Measurements from ENCODE around the gene MTX2. TPM values are rescaled to one million over a fixed set of nuclear protein-coding genes. Genes with fewer than 3 reads are reported as not detected.
"Not testable (repeated sequence)": the region's sequence is repeated elsewhere in the genome, so short reads cannot be mapped to it uniquely, and the experiment has no call there.

Gene MTX2
- total RNA-seq, 1 experiment from 2014 or later = 85.3 TPM

DNA sequence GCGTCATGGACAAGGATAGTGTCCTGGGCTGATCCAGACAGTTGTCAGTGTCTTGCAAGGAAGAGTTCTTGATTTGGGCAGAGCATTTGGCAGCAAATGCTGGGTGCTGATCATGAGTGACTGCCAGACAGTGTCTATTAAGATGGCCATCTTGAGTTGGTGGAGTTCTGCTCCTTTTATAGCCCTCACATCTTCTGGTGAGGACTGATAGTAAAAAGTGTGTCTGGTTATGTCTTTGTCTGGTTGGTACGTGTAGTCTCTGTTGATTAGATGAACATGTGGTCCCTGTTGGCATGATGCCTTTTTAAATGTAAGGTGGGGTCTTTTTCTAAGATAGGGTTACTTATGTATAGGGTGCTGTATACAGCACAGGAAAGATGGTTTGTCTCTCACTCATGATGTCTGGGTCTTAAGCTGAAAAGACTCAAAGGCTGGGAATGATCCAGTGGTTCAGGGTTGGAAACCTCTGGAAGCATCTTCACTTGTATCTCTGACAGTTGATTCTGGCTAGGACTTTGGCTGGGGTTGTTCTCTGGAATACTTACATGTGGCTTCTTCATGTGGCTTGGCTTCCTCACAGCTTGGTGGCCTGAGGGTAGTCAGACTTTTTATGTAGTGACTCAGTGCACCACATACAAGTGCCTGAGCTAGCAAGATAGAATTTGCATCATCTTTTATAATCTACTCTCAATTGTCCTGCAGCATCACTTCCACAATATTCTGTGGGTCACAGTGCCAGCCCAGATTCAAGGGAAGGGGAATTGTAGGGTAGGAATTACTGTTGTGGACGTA is 11.8 kb downstream of the MTX2 start:
- peak; percentile 36 for DNase-seq (ENCODE audit: low read depth, low spot score)
- in situ Hi-C loops (cut with HindIII; ENCODE audit: low pct_unique_long_range_greater_than_20kb, low sequenced_read_pairs) = no loop called here

DNA sequence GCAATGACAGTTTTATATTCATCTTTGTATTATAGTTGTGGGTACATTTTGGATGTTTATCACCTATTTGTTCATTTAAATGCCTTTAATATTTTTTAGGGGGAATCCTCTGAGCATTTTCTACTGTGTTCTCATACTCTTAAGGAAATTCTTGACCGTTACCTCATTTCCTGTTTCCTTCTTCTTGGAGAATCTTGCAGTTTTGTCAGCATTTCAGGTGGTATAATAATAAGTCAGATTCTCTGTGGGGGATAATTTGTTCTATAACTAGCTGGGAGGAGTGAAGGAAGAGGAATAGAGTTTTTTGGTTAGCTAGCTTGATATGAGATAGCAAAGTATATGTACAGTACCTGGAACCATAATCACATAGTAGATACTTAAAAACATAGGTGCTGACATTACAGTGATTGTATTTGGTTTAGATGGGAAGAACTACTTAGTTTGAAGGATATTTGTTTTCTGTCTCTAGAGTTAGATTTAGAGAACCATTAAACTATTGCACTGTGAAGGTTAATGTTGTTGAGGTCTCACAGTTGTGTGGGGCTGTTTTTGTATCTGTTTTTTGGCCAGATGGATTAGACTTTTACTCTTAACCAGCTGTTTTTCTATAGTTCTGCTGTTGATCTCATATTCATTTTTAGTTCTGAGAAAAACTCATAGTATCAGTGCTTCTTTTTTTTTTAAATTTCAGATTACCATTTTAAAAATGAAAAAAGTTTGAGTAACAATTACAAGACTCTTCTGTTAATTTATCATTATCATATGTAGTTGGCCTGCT is 14.2 kb downstream of the MTX2 start:
- in situ Hi-C loops (cut with HindIII; ENCODE audit: low pct_unique_long_range_greater_than_20kb, low sequenced_read_pairs) = no loop called here
- no peak for DNase-seq (ENCODE audit: low read depth, low spot score)

DNA sequence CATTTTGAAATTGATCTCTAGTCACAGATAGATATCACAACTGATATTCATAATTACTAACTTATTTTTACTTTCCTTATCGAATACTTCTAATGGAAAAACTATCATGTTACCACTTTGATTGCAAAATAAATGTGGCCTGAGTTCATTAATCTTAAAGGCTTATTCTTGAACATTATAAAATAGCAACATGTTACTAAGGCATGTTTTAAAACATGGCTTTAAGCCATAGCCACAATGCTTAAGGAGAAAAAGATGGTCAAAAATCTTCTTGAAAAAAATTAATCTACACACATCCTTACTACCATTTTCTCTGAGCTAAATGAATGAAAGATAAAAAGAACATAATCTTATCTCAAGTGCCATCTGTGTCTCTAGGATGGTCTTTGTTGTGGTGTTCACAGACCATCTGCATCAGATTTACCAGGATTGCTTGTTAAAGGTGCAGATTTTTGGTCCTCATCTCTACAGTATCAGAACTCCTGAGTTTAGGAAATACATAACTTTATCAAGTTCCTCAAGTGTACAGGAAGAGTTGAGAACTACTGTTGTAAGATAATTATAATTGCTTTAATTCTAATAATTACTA is 15.3 kb downstream of the MTX2 start:
- no peak for DNase-seq (ENCODE audit: low read depth, low spot score)
- in situ Hi-C loops (cut with HindIII; ENCODE audit: low pct_unique_long_range_greater_than_20kb, low sequenced_read_pairs) = no loop called here

DNA sequence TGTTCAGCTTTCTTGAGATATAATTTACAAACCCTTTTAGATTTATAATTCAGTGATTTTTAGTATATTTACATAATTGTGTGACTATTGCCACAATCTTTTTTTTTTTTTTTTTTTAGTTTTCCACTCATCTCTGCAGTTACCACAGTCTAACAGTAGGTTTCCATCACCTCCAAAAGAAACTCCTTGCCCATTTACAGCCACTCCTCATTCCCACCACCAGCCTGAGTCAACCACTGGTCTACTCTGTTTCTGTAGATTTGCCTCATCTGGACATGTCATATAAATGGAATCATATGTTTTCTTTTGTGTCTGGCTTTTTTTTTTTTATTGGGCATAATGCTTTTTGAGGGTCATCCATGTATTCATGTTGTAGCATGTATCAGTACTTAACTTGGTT is 16.1 kb downstream of the MTX2 start:
- DNase-seq (ENCODE audit: low read depth, low spot score) = peak; percentile 29
- in situ Hi-C loops (cut with HindIII; ENCODE audit: low pct_unique_long_range_greater_than_20kb, low sequenced_read_pairs) = no loop called here

DNA sequence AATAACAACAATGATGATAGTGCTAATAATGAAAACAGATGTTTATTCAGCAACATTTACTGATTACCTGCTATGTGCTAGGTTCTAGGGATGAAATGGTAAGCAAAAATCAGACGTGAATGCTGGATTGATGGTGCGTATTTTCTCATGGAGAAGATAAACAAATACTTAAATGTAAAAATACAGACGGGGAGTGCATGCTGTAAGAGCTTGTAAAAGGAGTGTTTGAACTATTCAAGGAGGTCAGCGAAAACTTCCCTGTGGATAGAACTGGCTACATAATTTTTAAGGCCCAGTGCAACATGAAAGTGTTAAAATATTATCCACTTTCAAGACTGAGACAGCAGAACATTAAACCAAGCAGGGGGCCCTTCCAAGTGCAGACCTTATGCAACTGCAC is 22.1 kb downstream of the MTX2 start:
- in situ Hi-C loops (cut with HindIII; ENCODE audit: low pct_unique_long_range_greater_than_20kb, low sequenced_read_pairs) = no loop called here
- DNase-seq (ENCODE audit: low read depth, low spot score) = no peak

DNA sequence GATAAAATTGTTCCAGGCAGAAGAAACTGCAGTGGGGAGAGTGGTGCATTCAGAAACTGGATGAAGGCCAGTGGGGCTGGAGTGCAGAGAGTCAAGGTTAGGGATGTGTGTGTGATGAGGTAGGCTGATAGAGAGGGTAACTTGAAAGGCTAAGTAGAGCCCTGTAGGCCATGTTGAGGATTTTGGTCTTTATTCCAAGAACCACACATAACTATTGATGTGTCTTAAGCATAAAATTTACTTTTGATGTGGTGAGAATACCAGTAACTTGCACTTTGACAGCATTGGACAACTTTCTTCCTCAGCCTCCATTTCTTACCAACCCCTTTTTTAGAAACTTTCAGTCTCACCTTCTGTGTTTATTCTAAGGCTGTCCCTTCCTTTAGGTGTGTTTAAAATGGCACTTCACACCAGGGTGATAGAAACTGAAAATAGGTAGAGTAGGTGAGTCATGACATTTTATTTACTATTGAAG is 22.6 kb downstream of the MTX2 start:
- DNase-seq (ENCODE audit: low read depth, low spot score) = no peak
- in situ Hi-C loops (cut with HindIII; ENCODE audit: low pct_unique_long_range_greater_than_20kb, low sequenced_read_pairs) = no loop called here

DNA sequence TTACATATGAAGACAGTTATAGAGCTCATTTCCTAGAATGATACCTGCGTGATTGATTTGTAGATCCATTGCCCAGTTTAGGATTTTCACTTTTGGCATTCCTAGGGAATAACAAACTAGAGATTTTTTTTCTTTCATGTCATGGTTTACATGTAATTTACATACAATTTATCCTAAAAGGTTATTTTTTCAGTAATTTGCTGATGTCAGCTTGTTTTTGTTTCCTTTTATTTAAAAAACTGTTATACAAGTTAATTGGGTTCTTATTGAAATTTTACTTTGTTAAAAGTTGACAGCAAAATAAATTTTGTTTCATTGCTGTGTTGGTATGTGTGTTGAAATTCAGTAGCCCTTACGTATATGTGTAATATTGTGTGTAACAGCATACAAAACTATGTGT is 23.4 kb downstream of the MTX2 start:
- in situ Hi-C loops (cut with HindIII; ENCODE audit: low pct_unique_long_range_greater_than_20kb, low sequenced_read_pairs) = no loop called here
- DNase-seq (ENCODE audit: low read depth, low spot score) = no peak

DNA sequence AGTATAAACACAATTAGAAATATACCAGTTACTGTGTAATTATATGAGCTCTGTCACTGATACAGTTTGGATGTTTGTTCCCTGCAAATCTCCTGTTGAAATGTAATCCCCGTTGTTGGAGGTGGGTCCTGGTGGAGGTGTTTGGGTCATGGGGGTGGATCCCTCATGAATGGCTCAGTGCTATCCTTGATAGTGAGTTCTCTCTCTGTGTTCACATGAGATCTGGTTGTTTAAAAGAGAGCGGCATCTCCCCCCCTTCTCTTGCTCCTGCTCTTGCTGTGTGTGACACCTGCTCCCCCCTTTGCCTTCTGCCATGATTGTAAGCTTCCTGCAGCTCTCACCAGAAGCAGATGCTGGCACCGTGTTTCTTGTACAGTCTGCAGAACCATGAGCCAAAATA is 24.1 kb downstream of the MTX2 start:
- no peak for DNase-seq (ENCODE audit: low read depth, low spot score)
- in situ Hi-C loops (cut with HindIII; ENCODE audit: low pct_unique_long_range_greater_than_20kb, low sequenced_read_pairs) = no loop called here

DNA sequence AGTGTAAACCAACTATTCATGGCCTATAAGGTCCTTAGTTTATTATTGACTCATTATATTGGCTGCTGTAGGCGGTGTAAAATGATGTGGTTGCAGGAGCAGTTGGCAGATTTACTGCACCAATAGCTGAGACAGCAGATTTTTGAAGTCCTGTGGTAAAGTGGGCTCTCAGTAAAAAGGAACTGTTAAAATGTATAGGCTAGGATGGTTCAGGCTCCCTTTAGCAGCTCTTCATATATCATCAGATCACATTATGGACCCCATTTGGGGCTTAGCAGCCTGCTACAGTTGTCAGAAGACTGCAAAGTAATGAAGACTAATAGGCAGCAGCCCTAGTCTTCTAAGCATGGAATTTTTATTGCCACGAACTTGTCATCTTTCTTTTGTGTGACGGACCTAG is 27.8 kb downstream of the MTX2 start:
- DNase-seq (ENCODE audit: low read depth, low spot score) = no peak

DNA sequence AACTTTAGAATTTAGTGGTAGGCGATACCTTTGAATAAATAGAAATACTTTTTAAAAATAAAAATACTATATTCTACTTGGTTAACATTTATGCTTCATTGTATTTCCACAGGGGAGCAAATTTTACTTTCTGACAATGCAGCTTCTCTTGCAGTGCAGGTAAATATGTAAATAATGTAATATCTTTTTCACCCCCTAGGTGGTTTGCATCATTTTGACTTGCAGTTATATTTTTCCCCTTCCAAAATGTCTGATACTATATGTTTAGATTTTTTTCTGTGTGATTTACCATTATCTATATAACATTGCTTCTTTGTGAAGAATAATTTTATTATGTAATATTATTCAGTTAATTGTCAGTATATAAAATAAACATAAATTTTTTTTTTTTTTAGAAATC is 28.5 kb downstream of the MTX2 start:
- in situ Hi-C loops (cut with HindIII; ENCODE audit: low pct_unique_long_range_greater_than_20kb, low sequenced_read_pairs) = no loop called here
- DNase-seq (ENCODE audit: low read depth, low spot score) = no peak

More for the DNA sequence above, 27.8 kb downstream of the MTX2 start:
- in situ Hi-C loops (cut with HindIII; ENCODE audit: low pct_unique_long_range_greater_than_20kb, low sequenced_read_pairs) = no loop called here

DNA sequence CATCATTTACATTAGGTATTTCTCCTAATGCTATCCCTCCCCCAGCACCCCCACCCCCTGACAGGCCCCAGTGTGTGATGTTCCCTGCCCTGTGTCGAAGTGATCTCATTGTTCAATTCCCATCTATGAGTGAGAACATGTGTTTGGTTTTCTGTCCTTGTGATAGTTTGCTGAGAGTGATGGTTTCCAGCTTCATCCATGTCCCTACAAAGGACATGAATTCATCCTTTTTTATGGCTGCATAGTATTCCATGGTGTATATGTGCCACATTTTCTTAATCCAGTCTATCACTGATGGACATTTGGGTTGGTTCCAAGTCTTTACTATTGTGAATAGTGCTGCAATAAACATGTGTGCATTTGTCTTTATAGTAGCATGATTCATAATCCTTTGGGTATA is 36.8 kb downstream of the MTX2 start:
- DNase-seq (ENCODE audit: low read depth, low spot score); in situ Hi-C loops (cut with HindIII; ENCODE audit: low pct_unique_long_range_greater_than_20kb, low sequenced_read_pairs): not testable (repeated sequence)

DNA sequence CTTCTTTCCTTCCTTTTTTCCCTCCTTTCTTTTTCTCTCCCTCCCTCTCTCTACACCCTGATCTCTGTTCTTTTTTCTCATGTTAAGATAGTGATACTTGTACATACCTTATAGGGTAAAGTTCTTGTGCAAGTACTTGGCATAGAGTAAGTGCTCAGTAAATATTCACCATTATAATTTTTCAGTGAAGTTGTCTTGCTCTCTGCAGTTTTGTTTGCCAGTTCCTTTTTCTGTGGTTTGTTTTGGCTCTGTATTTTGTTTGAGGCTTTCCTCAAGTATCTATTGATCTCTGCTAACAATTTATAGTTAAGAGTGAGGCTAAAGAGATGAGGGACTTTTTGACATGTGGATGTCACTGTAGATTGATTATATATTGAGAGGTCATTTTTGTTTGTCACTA is 48.0 kb downstream of the MTX2 start:
- no peak for DNase-seq (ENCODE audit: low read depth, low spot score)
- in situ Hi-C loops (cut with HindIII; ENCODE audit: low pct_unique_long_range_greater_than_20kb, low sequenced_read_pairs) = no loop called here

DNA sequence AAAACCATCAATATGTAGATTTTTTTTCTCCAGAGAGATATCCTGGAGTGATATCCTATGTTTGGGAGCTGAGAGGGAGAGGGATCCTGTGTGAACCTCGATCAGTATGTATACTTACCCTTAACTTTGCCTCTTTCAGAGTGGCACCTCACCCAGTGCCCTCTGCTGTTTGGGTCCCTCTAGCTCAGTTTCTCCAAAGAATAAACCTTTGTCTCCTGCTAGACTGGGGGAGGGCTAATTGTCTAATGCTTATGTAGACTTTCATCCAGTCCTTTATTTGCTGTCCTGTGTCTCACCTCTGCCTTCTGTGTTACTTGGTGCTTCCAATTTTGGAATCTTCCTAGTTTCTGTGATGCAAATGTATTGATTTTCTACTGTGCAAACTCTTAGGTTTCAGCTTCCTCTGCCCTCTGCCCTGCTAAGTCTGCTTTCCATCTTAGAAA is 48.4 kb downstream of the MTX2 start:
- DNase-seq (ENCODE audit: low read depth, low spot score) = peak; percentile 29
- in situ Hi-C loops (cut with HindIII; ENCODE audit: low pct_unique_long_range_greater_than_20kb, low sequenced_read_pairs) = no loop called here

DNA sequence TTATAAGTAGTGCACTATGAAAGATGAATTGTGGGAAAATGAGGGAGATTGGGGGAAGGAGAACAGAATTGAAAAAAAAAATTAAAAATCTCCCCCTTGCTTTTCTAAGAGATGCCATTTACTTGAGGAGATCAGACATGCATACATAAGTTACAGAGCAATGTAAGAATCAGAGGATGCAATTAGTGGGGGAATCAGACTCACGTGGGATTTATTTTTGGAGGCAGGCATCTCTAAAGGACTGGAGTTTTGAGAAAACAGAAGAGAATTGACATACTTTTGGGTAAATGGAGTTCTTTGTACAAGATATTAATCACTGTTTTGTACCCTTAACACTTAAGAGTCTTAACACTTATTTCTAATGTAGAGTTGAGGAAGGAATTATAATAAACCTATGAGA is 52.7 kb downstream of the MTX2 start:
- peak; percentile 81 for DNase-seq (ENCODE audit: low read depth, low spot score)

DNA sequence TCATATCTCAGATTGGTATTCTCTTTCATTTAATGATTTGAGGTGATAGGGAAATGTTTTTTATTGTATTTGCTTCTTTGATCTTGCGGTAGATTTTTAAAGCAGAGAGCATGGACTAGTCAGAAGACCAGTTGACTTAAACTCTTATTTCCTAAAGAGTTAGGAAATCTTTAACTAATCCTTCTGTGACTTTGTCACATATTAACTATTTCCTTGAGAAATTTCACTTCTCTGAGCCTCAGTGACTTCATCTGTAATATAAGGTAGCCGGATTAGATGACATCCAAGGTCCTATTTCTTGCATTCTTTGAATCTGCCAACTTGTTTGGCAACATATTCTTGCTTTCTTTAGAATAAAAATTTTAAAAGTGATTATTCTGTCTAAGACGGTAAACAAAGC is 55.6 kb downstream of the MTX2 start:
- no peak for DNase-seq (ENCODE audit: low read depth, low spot score)
- in situ Hi-C loops (cut with HindIII; ENCODE audit: low pct_unique_long_range_greater_than_20kb, low sequenced_read_pairs) = no loop called here

More for the DNA sequence above, 52.7 kb downstream of the MTX2 start:
- in situ Hi-C loops (cut with HindIII; ENCODE audit: low pct_unique_long_range_greater_than_20kb, low sequenced_read_pairs) = no loop called here

DNA sequence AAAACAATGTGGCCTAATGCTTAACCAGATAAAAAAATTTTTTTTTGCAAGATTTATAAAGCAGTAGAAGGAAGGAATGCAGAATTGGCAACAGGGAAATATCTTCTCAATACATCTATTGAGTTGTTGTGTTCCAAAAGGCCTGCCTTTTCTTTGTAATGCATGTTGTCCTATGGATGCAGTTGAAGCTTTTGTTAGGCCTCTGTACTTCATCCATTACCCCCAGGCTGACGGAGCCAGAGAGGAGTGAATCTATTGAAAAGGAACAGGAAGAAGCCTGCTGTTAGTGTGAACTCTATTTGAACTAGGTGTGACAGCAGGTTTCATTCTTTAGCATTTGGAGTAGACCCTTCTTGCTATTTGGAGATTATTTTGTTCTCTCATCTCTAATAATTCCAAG is 56.5 kb downstream of the MTX2 start:
- in situ Hi-C loops (cut with HindIII; ENCODE audit: low pct_unique_long_range_greater_than_20kb, low sequenced_read_pairs) = no loop called here
- DNase-seq (ENCODE audit: low read depth, low spot score) = peak; percentile 27

DNA sequence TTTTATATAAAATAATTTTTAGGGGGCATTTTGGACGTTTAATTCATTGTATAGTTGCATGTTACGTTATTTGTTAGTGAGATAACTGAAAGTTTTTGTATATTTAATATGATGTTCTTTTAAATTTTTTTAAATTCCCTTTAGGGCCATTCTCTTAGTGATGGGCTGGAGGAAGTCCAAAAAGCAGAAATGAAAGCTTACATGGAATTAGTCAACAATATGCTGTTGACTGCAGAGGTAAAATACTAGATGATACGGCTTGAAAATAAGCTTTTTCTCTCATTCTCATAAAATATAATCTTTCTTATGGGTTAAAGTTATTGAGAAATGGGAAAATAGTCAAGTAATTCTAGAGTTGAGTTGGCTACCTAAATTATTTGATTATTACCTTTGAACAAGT is 58.9 kb downstream of the MTX2 start:
- in situ Hi-C loops (cut with HindIII; ENCODE audit: low pct_unique_long_range_greater_than_20kb, low sequenced_read_pairs) = no loop called here
- DNase-seq (ENCODE audit: low read depth, low spot score) = no peak

DNA sequence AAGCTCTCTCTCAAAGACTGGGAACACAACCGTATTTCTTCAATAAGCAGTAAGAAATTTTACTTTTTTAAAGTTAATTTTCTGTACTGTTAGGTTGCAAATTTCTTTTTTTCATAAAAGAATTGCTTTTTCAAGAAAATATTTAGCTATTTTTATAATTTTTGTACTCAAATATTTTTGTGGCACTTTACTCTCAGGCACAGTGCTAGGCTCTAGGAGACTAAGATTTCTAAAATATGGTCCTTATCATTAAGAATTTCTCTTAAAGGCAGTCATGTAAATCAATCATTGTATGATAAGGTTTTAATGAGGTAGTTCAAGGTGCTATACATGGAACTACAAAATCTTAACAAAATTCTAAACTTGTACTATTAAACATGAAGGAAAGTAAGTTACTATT is 61.4 kb downstream of the MTX2 start:
- in situ Hi-C loops (cut with HindIII; ENCODE audit: low pct_unique_long_range_greater_than_20kb, low sequenced_read_pairs) = no loop called here
- no peak for DNase-seq (ENCODE audit: low read depth, low spot score)

Measured in SK-MEL-5 (cell line).